Measurements from ENCODE around the gene FASN. TPM values are rescaled to one million over a fixed set of nuclear protein-coding genes. Genes with fewer than 3 reads are reported as not detected.
A peak's percentile ranks its signal among the peaks of the same experiment; 100 is the strongest.

FASN gene
- total and polyA plus RNA-seq, 2 of the 4 experiments (the other 2 are of a cell fraction), result 12.4 to 56.0 TPM

GRCh38 chr17:82105882-82106687 lies 8.0 kb upstream of the FASN start:
- Histone ChIP-seq H3K36me3 (ENCODE audit: control insufficient read depth, insufficient read depth, low read length) (peaks cover 1% of the 10 kb centered on the region; the same call in 1 of the 2 replicates), H2BK120ac (ENCODE audit: low read depth, low read length) (no peak overlapping the region), H3K4me3 (ENCODE audit: insufficient read depth, low read depth, low read length) (no peak overlapping the region), H4K91ac (ENCODE audit: insufficient read depth, low read depth, low read length) (no peak overlapping the region; the same call in 1 of the 2 replicates), H3K18ac (ENCODE audit: low read depth, low read length) (no peak overlapping the region), H4K20me1 (ENCODE audit: insufficient read depth, low read length) (no peaks in the 10 kb centered on the region), H3K23ac (ENCODE audit: low read depth, low read length) (no peak overlapping the region), H4K5ac (ENCODE audit: low read depth, low read length) (peak overlapping the region; percentile 37), H3K9me1 (ENCODE audit: insufficient read depth, low read length) (no peaks in the 10 kb centered on the region), H2BK15ac (ENCODE audit: low read depth, low read length) (no peak overlapping the region), H2AK9ac (replicated peaks; ENCODE audit: low read depth, low read length, poor library complexity) (peak overlapping the region; percentile 7), H3K27ac (ENCODE audit: insufficient read depth, low read length) (peak overlapping the region; percentile 3; the same call in 1 of the 2 replicates), H3K9ac (ENCODE audit: low read depth, low read length) (no peak overlapping the region), H4K8ac (ENCODE audit: low read depth in 2 of 2, low read length in 2 of 2) (peak overlapping the region; percentile 4 to 65; a peak in 3 of 4 replicates), H3K4ac (ENCODE audit: low read depth, low read length) (peak overlapping the region; percentile 51; the same call in 1 of the 2 replicates), H2AK5ac (ENCODE audit: low read depth, low read length) (no peak overlapping the region), H3K4me2 (ENCODE audit: low read depth, low read length) (no peak overlapping the region), H3K14ac (replicated peaks; ENCODE audit: low read depth, low read length) (peak overlapping the region; percentile 17; the same call in 1 of the 2 replicates), H3K79me1 (ENCODE audit: low read depth in 1 of 2, low read length in 2 of 2) (no peaks in the 10 kb centered on the region), H2AFZ (replicated peaks; ENCODE audit: low read length, poor library complexity) (peak overlapping the region; percentile 82), H3K56ac (ENCODE audit: extremely low read depth, insufficient read depth, low read length) (no peak overlapping the region), H2BK20ac (ENCODE audit: low read depth, low read length) (no peak overlapping the region), H3K27me3 (ENCODE audit: control insufficient read depth, insufficient read depth, low read length) (no peaks in the 10 kb centered on the region), H2BK5ac (ENCODE audit: low read depth, low read length, poor library complexity, severe bottlenecking) (peak overlapping the region; percentile 14), H3K9me3 (ENCODE audit: control insufficient read depth, insufficient read depth, low read length) (no peaks in the 10 kb centered on the region), H3K4me1 (ENCODE audit: control insufficient read depth, insufficient read depth, low read length) (peaks cover 12% of the 10 kb centered on the region)
- TF ChIP-seq SMC3 (IDR thresholded peaks at IDR 0.05; ENCODE audit: low read depth, low read length), result 0 out of 2 replicates have a peak, but pooled peaks have one; percentile 5
- TF ChIP-seq, protein P1, sequence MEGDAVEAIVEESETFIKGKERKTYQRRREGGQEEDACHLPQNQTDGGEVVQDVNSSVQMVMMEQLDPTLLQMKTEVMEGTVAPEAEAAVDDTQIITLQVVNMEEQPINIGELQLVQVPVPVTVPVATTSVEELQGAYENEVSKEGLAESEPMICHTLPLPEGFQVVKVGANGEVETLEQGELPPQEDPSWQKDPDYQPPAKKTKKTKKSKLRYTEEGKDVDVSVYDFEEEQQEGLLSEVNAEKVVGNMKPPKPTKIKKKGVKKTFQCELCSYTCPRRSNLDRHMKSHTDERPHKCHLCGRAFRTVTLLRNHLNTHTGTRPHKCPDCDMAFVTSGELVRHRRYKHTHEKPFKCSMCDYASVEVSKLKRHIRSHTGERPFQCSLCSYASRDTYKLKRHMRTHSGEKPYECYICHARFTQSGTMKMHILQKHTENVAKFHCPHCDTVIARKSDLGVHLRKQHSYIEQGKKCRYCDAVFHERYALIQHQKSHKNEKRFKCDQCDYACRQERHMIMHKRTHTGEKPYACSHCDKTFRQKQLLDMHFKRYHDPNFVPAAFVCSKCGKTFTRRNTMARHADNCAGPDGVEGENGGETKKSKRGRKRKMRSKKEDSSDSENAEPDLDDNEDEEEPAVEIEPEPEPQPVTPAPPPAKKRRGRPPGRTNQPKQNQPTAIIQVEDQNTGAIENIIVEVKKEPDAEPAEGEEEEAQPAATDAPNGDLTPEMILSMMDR (conservative IDR thresholded peaks at IDR 0.05; ENCODE audit: low read depth, low read length), result peak; percentile 29; the same call in 1 of the 2 replicates
- TF ChIP-seq MAFK (IDR thresholded peaks at IDR 0.05; ENCODE audit: low read depth, low read length), result no peak
- ChIA-PET POLR2A (ENCODE audit: unreplicated experiment) (no interaction called here), CTCF (no interaction called here)
- DNase-seq, result peak; percentile 37
- peak; percentile 66 for ATAC-seq (ENCODE audit: low read depth)
- 57% methylated on average over 2 of the region's 24 CpGs; no CpG with 5 or more reads in 1 of the 2 experiments for WGBS, 2 experiments (ENCODE audit: extremely low coverage in 2 of 2, insufficient read length in 1 of 2)
- dilution Hi-C loops (cut with HindIII; ENCODE audit: low sequenced_read_pairs, unreplicated experiment), result no loop called here
- in situ Hi-C loops (cut with MboI; ENCODE audit: low sequenced_read_pairs), result no loop called here
- intact Hi-C loops (cut with micrococcal nuclease), result no loop called here
- BruUV-seq (replicated peaks), result no TSS peak
